H1 (cell line): ENCODE results near the gene TCERG1L. TPM values are rescaled to one million over a fixed set of nuclear protein-coding genes. Genes with fewer than 3 reads are reported as not detected.

Source experiments
- CTCF ChIA-PET: fragments of 300-600 bp; sonication (Branson Sonifier 250); formaldehyde crosslinking; loops from one replicate; lab custom pipeline; 2021; ENCODE audit not compliant: partially characterized antibody; lab: Charles Lee
- POLR2A ChIA-PET: fragments of 300-600 bp; sonication (Branson Sonifier 250); formaldehyde crosslinking; loops from one replicate; lab custom pipeline; 2021; ENCODE audit warnings: inconsistent platforms; ENCODE audit not compliant: partially characterized antibody; lab: Charles Lee
- DNase-seq, 2 experiments: peaks; one replicate each; pipeline versions ENCODE4 v3.0.0 to v3.0.0-alpha.2; 2010 to 2022; ENCODE audit warnings: low spot score in 2 of 2, low read depth in 1 of 2, mixed read lengths in 1 of 2
- FAIRE-seq: peaks from 2 replicates; lab custom pipeline; 2011; peaks lifted over from hg19 to GRCh38; lab: Jason Lieb, UNC
- H2AFZ ChIP-seq: 2 replicates; pipeline ENCODE4 v1.8.1; 2012; ENCODE audit warnings: low read length, inconsistent platforms
- H2AK5ac ChIP-seq: 2 replicates; pipeline ENCODE4 v1.6.1; 2013; ENCODE audit warnings: low read depth, low read length
- H2BK120ac ChIP-seq: replicated peaks from 2 replicates; pipeline ENCODE3; 2013; ENCODE audit warnings: low read depth, low read length, inconsistent platforms
- H2BK12ac ChIP-seq: 2 replicates; pipeline ENCODE4 v1.6.1; 2013; ENCODE audit warnings: low read depth, low read length
- H2BK15ac ChIP-seq: 2 replicates; pipeline ENCODE4 v1.6.1; 2013; ENCODE audit warnings: low read length
- H2BK20ac ChIP-seq: 2 replicates; pipeline ENCODE4 v1.6.1; 2013; ENCODE audit warnings: low read length
- H2BK5ac ChIP-seq: 2 replicates; pipeline ENCODE4 v1.6.1; 2013; ENCODE audit warnings: low read depth, low read length
- H3K14ac ChIP-seq: 2 replicates; pipeline ENCODE4 v1.6.1; 2013; ENCODE audit warnings: inconsistent platforms; ENCODE audit not compliant: insufficient read length
- H3K18ac ChIP-seq: 2 replicates; pipeline ENCODE4 v1.6.1; 2013; ENCODE audit warnings: low read length; ENCODE audit errors: extremely low read depth
- H3K23ac ChIP-seq: 2 replicates; pipeline ENCODE4 v1.6.1; 2013; ENCODE audit warnings: inconsistent platforms; ENCODE audit not compliant: insufficient read length
- H3K23me2 ChIP-seq: 2 replicates; pipeline ENCODE4 v1.6.1; 2013; ENCODE audit warnings: low read depth, low read length
- H3K27ac ChIP-seq: 2 replicates; pipeline ENCODE4 v1.6.1; 2011; ENCODE audit warnings: low read depth, low read length, inconsistent platforms
- H3K27me3 ChIP-seq, 4 experiments: replicated peaks in 1 of 4; 1 replicate in 1 of 4; 2 replicates in 3 of 4; pipeline versions ENCODE4 v1.6.1 to v1.8.1; 2011 to 2013; ENCODE audit warnings: low read length in 3 of 4, mild to moderate bottlenecking in 3 of 4, inconsistent platforms in 2 of 4, mixed read lengths in 2 of 4, moderate library complexity in 1 of 4; ENCODE audit not compliant: control insufficient read depth in 3 of 4, insufficient read depth in 3 of 4; ENCODE audit errors: extremely low read depth in 1 of 4
- H3K36me3 ChIP-seq, 4 experiments: 2 replicates each; pipeline versions ENCODE4 v1.6.1 to v1.8.1; 2011 to 2013; ENCODE audit warnings: mild to moderate bottlenecking in 4 of 4, low read length in 3 of 4, moderate library complexity in 2 of 4, control low read depth in 1 of 4, inconsistent platforms in 1 of 4; ENCODE audit not compliant: insufficient read depth in 4 of 4, control insufficient read depth in 2 of 4
- H3K4ac ChIP-seq: replicated peaks from 2 replicates; pipeline ENCODE3; 2013; ENCODE audit warnings: low read length, low read depth, mixed read lengths, inconsistent platforms; ENCODE audit not compliant: insufficient read length
- H3K4me1 ChIP-seq, 4 experiments: replicated peaks in 1 of 4; 1 replicate in 1 of 4; 2 replicates in 3 of 4; pipeline versions ENCODE4 v1.6.1 to v1.8.1; 2011 to 2013; ENCODE audit warnings: low read length in 3 of 4, inconsistent platforms in 2 of 4, mixed read lengths in 1 of 4; ENCODE audit not compliant: insufficient read depth in 4 of 4, control insufficient read depth in 3 of 4
- H3K4me2 ChIP-seq, 2 experiments: 2 replicates each; pipeline versions ENCODE4 v1.6.1 to v1.8.1; 2011 to 2013; ENCODE audit warnings: low read depth in 2 of 2, low read length in 2 of 2, control low read depth in 1 of 2, inconsistent platforms in 1 of 2, mild to moderate bottlenecking in 1 of 2; ENCODE audit not compliant: insufficient read depth in 1 of 2
- H3K4me3 ChIP-seq, 4 experiments: fragments of 200-600, 300-600 bp in 1 of 4; sonication (generic), shearing (Covaris generic), sonication (Bioruptor Twin) in 1 of 4; 2 replicates each; pipeline versions ENCODE4 v1.5.1 to v1.8.1; 2011 to 2016; ENCODE audit warnings: low read length in 4 of 4, low read depth in 3 of 4, control low read depth in 2 of 4, inconsistent platforms in 2 of 4, mild to moderate bottlenecking in 2 of 4, mixed read lengths in 1 of 4, moderate library complexity in 1 of 4; ENCODE audit not compliant: insufficient read depth in 2 of 4; ENCODE audit errors: extremely low read depth in 1 of 4
- H3K56ac ChIP-seq: replicated peaks from 2 replicates; pipeline ENCODE3; 2013; ENCODE audit warnings: low read depth, mild to moderate bottlenecking, mixed read lengths, low read length, inconsistent platforms; ENCODE audit not compliant: insufficient read length
- H3K79me1 ChIP-seq: 2 replicates; pipeline ENCODE4 v1.6.1; 2013; ENCODE audit warnings: low read depth, low read length, control low read depth
- H3K79me2 ChIP-seq, 2 experiments: 2 replicates each; pipeline versions ENCODE4 v1.6.1 to v1.8.1; 2012 to 2013; ENCODE audit warnings: low read length in 2 of 2, mild to moderate bottlenecking in 2 of 2, inconsistent platforms in 1 of 2; ENCODE audit not compliant: insufficient read depth in 2 of 2, control insufficient read depth in 1 of 2
- H3K9ac ChIP-seq, 4 experiments: replicated peaks in 1 of 4; 1 replicate in 1 of 4; 2 replicates in 3 of 4; pipeline versions ENCODE4 v1.6.1 to v1.8.1; 2011 to 2013; ENCODE audit warnings: low read depth in 3 of 4, low read length in 3 of 4, control low read depth in 2 of 4, mild to moderate bottlenecking in 2 of 4, moderate library complexity in 2 of 4, inconsistent platforms in 1 of 4; ENCODE audit errors: extremely low read depth in 1 of 4
- H3K9me3 ChIP-seq, 2 experiments: 2 replicates each; pipeline versions ENCODE4 v1.6.1 to v1.8.1; 2012 to 2013; ENCODE audit warnings: mild to moderate bottlenecking in 2 of 2, moderate library complexity in 2 of 2, control low read depth in 1 of 2, inconsistent platforms in 1 of 2, low read depth in 1 of 2, low read length in 1 of 2, mixed read lengths in 1 of 2; ENCODE audit not compliant: insufficient read depth in 2 of 2
- H4K20me1 ChIP-seq, 2 experiments: replicated peaks in 1 of 2; 2 replicates each; pipeline versions ENCODE3 to v1.8.1; 2011 to 2013; ENCODE audit warnings: inconsistent platforms in 2 of 2, low read length in 2 of 2, mild to moderate bottlenecking in 1 of 2; ENCODE audit not compliant: insufficient read depth in 2 of 2, control insufficient read depth in 1 of 2
- H4K5ac ChIP-seq: 2 replicates; pipeline ENCODE4 v1.6.1; 2013; ENCODE audit warnings: low read length, low read depth, mixed read lengths, inconsistent platforms; ENCODE audit not compliant: insufficient read length
- H4K8ac ChIP-seq: 2 replicates; pipeline ENCODE4 v1.8.0; 2013; ENCODE audit warnings: mild to moderate bottlenecking, moderate library complexity, low read length, inconsistent platforms; ENCODE audit not compliant: insufficient read depth; ENCODE audit errors: extremely low read depth
- H4K91ac ChIP-seq: replicated peaks from 2 replicates; pipeline ENCODE3; 2013; ENCODE audit warnings: low read length, mixed read lengths, inconsistent platforms; ENCODE audit not compliant: insufficient read length
- CTBP2 ChIP-seq: IDR thresholded peaks from 2 replicates; pipeline ENCODE4 v1.7.0; 2011; ENCODE audit warnings: borderline replicate concordance, mild to moderate bottlenecking, moderate library complexity, mixed read lengths, low read length; ENCODE audit not compliant: insufficient read depth, insufficient read length
- E2F6 ChIP-seq: IDR thresholded peaks from 2 replicates; pipeline ENCODE4 v1.6.1; 2012; ENCODE audit warnings: inconsistent platforms
- EGR1 ChIP-seq: IDR thresholded peaks from 2 replicates; pipeline ENCODE4 v1.6.1; 2011; ENCODE audit warnings: low read depth, low read length, borderline replicate concordance
- EZH2 ChIP-seq: fragments of 200-600 bp; sonication (generic); IDR thresholded peaks from 2 replicates; pipeline ENCODE4 v1.7.1; 2012; ENCODE audit warnings: low read depth, mild to moderate bottlenecking, moderate library complexity, low read length, inconsistent platforms; ENCODE audit not compliant: severe bottlenecking
- RBBP5 ChIP-seq: IDR thresholded peaks from 2 replicates; pipeline ENCODE4 v1.7.1; 2012; ENCODE audit warnings: low read depth, mild to moderate bottlenecking, inconsistent platforms, low read length, moderate library complexity, borderline replicate concordance
- RXRA ChIP-seq: IDR thresholded peaks from 2 replicates; pipeline ENCODE4 v1.6.1; 2011; ENCODE audit warnings: low read depth, mild to moderate bottlenecking, low read length, moderate library complexity; ENCODE audit not compliant: insufficient read depth
- SIX5 ChIP-seq: IDR thresholded peaks from 2 replicates; pipeline ENCODE4 v1.6.1; 2011; ENCODE audit warnings: mild to moderate bottlenecking, low read depth, low read length
- SUZ12 ChIP-seq: fragments of 200-600 bp; sonication (generic); IDR thresholded peaks from 2 replicates; pipeline ENCODE4 v1.6.1; 2012; ENCODE audit warnings: mild to moderate bottlenecking, inconsistent platforms, low read length, moderate library complexity, mixed read lengths
- TAF1 ChIP-seq: IDR thresholded peaks from 2 replicates; pipeline ENCODE4 v1.6.1; 2011; ENCODE audit warnings: mild to moderate bottlenecking, low read depth, low read length
- WGBS, 2 experiments: shearing (Covaris generic) in 1 of 2; methylation state at CpG; one replicate each; pipeline versions ENCODE4 v1.1.6 to v1.1.7; 2013 to 2015; ENCODE audit warnings: low lambda C conversion rate in 2 of 2, mixed read lengths in 2 of 2, inconsistent platforms in 1 of 2, low coverage in 1 of 2, missing lambda C conversion rate in 1 of 2; ENCODE audit not compliant: insufficient replicate concordance in 2 of 2, insufficient coverage in 1 of 2, insufficient read length in 1 of 2; ENCODE audit errors: extremely low coverage in 1 of 2, missing lambda C conversion rate in 1 of 2; 5-methylcytosine and 5-hydroxymethylcytosine counted together
- polyA plus RNA-seq, 7 experiments: library from polyadenylated mRNA; depleted of rRNA in 3 of 7; stranded (reverse) in 5 of 7; unstranded in 2 of 7; fragments of >200 nt in 5 of 7; fragments of 200-250 nt in 2 of 7; gene quantifications; 1 replicate in 5 of 7; 2 replicates in 1 of 7; 4 replicates in 1 of 7; pipeline versions ENCODE4 v1.2.1 to v1.2.3, GENCODE V29; 2011 to 2013; ENCODE audit warnings: missing spikeins in 2 of 7, mixed read lengths in 2 of 7
- total RNA-seq: library from RNA; stranded (reverse); fragmentation: NEBNext Ultra II Directional; extraction: Animal tissue kit (Norgen Biotek cat#: 25700); gene quantifications from 2 replicates; pipeline ENCODE4 v1.2.1, GENCODE V29; 2021

Gene TCERG1L
- total and polyA plus RNA-seq, 2 of the 8 experiments (the other 6 are each of a cell fraction or from before 2014, with no cell fraction given), result 3.9 to 6.9 TPM

- no peak overlapping the region for H3K4me3 ChIP-seq
- peaks cover 0 to 3% of the 10 kb centered on the region in 2 experiments for H4K20me1 ChIP-seq
- no peak overlapping the region for H2AFZ ChIP-seq
- no peak overlapping the region for H3K9ac ChIP-seq
- no peaks in the 10 kb centered on the region for H3K23me2 ChIP-seq
- no peak overlapping the region for H2BK20ac ChIP-seq
- H2BK12ac ChIP-seq, result no peak overlapping the region
- FAIRE-seq, result no peak
- no peak overlapping the region; the same call in 1 of the 2 replicates for H3K18ac ChIP-seq
- H2BK15ac ChIP-seq, result no peak overlapping the region
- H4K91ac ChIP-seq, result no peak overlapping the region
- no peak overlapping the region for H3K23ac ChIP-seq
- ChIA-PET POLR2A (no interaction called here), CTCF (interaction anchor here (0.6 to 1.1 kb wide), 3 partner anchors 18 to 79 kb away, joined by 3 read pairs; no protein-coding TSS in a partner anchor)
- H3K27ac ChIP-seq, result no peak overlapping the region
- H3K14ac ChIP-seq, result no peak overlapping the region
- WGBS, 2 experiments, result 86% methylated on average over 15 of the region's 15 CpGs; no CpG with 5 or more reads in 1 of the 2 experiments
- H3K4me2 ChIP-seq, result no peak overlapping the region
- H3K79me2 ChIP-seq, result no peaks in the 10 kb centered on the region
- DNase-seq, result no peak
- no peaks in the 10 kb centered on the region; a peak in 2 of 4 replicates for H3K9me3 ChIP-seq
- no peak overlapping the region for H3K4ac ChIP-seq
- no peak overlapping the region for H4K5ac ChIP-seq
- no peak overlapping the region for H2AK5ac ChIP-seq
- no peaks in the 10 kb centered on the region for H3K27me3 ChIP-seq
- H4K8ac ChIP-seq, result peak overlapping the region; percentile 71
- no peak overlapping the region for H3K56ac ChIP-seq
- H2BK5ac ChIP-seq, result 0 out of 2 replicates have a peak overlapping the region, but pooled peaks have one; percentile 44
- no peaks in the 10 kb centered on the region for H3K36me3 ChIP-seq
- H3K79me1 ChIP-seq, result no peaks in the 10 kb centered on the region; the same call in 1 of the 2 replicates
- peaks cover 0 to 13% (median 5%) of the 10 kb centered on the region in 4 experiments; a peak in 3 of 7 replicates for H3K4me1 ChIP-seq
- H2BK120ac ChIP-seq, result no peak overlapping the region
- TF ChIP-seq EZH2, result no peak
- no peak for TF ChIP-seq E2F6
- TF ChIP-seq SUZ12, result no peak
- TF ChIP-seq SIX5, result no peak
- no peak for TF ChIP-seq RXRA
- no peak for TF ChIP-seq RBBP5
- TF ChIP-seq TAF1, result no peak
- no peak for TF ChIP-seq CTBP2
- no peak for TF ChIP-seq EGR1
Observed at GRCh38 chr10:131230641-131231322, 80.7 kb downstream of the TCERG1L start.
